Measurements from ENCODE around the gene FAM13A. TPM values are rescaled to one million over a fixed set of nuclear protein-coding genes. Genes with fewer than 3 reads are reported as not detected.
A peak's percentile ranks its signal among the peaks of the same experiment; 100 is the strongest.
"Not testable (repeated sequence)": the region's sequence is repeated elsewhere in the genome, so short reads cannot be mapped to it uniquely, and the experiment has no call there.

The FAM13A gene
- polyA plus RNA-seq, 1 donor = 33.5 TPM

DNA sequence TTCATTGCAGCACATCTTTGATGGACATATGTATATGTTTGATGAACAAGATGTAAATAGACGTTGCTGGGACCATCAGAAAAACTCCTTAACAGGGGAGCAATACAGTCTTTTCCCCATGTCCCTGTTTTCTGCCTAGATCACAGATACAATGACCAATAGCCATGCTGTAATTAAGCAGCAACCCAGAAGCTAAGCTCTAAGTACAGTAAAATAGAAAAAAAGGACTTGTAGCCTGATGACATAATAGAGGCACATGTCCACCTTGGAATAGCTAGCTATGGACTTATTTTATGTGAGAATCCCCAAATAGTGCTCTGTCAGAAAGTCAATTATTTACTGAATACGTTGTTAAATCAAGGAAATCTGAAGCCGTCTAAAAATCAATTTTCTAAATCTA, 14.9 kb downstream of the FAM13A start:
- DNase-seq = no peak

DNA sequence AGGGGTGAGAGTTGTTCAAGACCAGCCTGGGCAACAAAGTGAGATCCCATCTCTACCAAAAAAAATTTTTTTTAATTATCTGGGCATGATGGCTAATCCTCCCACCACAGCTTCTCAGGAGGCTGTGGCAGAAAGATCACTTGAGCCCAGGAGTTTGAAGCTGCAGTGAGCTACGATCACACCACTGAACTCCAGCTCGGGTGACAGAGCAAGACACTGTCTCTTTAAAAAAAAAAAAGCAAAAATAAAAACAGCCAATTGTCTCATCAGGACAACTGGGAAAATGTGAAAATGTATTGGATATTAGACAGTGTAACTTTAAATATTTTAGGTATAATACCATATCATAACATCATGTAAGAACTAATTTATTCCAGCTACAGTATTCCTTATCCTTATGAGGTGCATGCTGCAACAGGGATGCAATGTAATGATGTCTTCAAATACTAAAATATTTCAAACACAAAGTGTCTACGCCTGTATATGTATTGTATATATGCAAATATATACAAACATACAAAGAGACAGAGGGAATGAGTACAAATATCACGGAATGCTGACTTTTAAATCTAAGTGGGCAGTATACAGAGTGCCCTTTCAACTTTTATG, 17.2 kb downstream of the FAM13A start:
- no peak for DNase-seq

DNA sequence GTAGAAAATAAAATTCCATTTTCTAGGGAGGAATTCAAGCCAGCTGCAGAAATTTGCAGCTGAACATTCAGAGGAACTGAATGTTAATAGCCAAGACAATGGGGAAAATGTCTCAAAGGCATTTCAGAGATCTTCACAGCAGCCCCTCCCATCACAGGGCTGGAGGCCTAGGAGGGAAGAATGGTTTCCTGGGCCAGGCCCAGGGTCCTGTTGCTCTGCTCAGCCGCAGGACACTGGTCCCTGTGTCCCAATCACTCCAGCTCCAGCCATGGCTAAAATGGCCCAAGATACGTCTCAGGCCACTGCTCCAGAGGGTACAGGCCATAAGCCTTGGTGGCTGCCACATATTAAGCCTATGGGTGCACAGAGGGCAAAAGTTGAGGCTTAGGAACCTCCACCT, 20.4 kb downstream of the FAM13A start:
- no peak for DNase-seq

DNA sequence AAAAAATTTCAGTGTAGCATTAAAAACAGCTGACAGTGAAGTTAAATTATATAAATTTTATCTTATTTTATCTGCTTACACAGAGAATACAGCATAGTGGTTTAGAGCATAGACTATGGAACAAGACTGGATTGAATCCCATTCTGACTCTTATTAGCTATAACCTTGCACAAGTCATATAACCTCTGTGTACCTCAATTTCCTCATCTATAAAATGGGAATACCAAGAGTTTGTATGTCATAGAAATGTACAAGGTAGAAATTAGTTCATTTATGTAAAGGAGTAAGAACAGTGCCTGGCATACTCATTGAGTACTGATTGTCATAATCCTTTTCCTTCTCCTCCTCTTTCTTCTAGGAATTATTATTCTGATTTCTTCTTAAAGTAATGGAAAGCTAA, 25.7 kb downstream of the FAM13A start:
- DNase-seq = no peak

DNA sequence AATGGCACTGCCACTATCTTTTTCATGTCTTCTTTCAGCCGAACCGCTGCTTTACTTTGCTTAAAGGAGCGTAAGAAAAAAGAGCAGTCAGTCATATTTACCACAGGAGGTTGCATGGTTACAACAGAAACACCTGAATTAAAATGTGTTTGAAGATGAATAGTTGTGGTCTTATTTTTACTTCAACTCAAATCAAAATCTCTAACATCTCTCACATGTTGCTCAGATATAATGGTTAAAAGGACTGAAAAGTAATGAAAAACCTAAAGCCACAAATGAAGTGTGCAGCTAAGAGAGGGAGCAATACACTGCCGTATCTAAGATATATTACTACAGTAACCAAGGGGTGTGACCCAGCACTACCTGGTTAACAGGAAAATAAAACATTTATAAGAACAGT, 27.4 kb downstream of the FAM13A start:
- DNase-seq = no peak

DNA sequence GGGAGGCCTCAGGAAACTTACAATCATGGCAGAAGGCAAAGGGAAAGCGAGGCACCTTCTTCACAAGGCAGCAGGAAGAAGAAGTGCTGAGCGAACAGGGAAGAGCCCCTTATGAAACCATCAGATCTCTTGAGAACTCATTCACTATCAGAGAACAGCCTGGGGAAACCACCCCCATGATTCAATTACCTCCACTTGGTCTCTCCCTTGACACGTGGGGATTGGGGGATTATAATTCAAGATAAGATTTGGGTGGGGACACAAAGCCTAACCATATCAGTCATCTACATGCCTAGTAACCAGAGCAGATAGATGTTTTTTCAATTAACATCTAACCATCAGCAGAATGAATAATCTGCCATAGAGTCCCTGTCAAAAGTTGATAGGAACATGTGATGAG, 30.4 kb downstream of the FAM13A start:
- no peak for DNase-seq

DNA sequence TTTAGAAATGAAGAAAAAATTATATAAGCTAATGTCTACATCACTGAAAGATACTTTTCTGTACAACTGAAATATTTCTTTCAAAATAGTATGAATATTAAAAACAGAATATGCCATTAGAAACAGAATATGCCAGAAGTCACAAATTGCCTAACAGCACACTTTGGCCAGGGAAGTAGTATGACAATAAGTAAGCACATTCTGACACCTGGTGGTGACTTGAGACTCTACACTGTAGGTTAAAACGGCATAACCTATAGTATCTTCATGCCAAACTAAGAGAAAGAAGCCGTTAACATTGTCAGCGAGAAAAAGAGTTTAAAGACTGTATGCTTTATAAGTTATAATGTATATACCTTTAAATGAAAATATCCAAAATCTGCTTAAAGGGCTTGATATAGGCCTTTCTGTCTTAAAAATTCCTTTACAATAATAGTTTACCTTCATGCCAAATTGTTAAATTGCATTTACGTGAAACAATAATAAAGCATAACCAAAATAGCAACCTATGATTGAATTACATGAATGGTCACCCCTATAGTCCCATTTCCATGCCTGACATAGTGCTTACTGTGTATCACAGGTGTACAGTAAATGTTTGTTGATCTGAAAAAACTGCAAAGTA, 32.8 kb downstream of the FAM13A start:
- peak; percentile 78 for DNase-seq

DNA sequence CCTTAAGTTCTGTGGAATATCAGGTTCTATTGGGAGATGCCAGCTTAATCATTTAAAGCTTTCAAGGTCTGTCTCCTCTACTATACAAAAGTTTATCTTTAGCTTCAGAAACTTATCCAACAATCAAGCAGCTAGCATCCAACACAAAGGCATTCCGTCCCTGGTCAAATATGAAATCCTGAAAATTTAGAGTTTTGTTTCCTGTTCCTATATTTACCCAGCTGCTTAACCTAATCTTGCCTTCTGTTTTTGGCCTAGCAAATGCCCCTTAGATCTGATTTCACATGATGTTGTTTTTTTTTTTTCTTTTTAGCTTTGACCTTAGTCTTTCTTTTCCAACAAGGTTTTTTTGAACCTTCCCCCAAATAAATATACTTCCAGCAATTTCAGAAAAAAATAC, 33.8 kb downstream of the FAM13A start:
- DNase-seq = no peak

DNA sequence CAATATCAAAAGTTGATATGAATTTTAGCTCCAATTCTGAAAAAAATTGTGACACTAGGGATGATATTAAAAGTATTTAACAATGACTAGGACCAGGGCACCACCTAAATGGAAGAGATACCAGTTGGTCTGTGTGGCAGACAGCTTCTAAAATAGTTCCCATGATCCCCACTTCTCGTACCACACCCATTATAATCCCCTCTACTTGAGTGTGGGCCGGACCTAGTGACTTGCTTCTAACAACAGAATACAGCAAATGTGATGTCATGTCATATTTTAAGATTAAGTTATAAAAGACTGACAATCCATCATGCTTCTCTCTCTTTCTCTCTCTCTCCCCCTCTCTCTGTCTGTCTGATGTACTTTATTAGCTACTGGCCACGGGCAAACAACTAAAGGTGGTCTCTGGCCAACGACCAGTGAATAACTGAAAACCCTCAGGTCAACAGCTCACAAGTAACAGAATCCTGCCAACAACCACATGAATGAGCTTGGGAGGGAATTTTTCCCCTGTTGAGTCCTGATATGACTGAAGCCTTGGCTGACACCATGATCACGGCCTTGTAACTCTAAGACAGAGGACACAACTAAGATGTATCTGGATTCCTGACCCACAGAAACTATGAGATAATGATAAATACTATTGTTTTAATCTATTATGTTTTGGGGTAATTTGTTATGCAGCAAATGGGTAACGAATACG, 34.4 kb downstream of the FAM13A start:
- no peak for DNase-seq

DNA sequence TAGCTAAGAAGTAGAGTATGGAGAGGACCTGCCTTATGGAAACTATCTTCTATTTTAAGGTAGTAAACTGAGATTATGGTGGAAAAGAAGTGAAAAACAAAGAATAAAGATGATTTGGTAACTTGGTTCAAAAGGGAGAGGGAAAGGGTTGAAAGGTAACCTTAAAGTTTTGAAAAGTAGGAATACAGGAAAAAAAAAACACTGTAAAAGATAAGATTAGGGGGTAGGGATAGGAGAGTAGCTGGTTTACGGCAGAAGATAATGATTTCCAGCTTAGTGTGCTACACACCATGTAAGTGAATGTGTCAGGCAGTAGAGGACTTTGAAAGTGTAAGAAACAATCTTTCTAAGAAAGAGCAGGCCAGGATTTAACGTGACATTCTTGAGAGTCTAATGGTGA, 35.3 kb downstream of the FAM13A start:
- DNase-seq = no peak

DNA sequence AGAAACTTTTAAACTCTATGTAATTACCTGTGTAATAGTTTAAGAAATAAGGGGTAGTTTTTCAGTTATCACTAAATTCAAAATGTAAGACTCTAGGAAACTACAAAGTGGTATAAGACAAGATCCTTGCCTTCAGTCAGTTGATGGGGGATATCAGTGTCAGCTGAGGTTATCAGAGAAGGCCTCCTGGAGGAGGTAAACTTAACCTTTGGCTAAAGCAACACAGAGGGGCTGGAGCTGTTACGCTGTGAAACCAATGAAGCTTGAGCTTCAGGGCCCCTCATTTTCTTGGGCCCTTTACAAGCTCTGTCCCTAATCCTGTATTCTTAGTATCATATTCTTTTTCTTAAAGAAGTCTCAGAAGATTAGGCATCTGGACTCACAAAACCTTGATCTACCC, 35.9 kb downstream of the FAM13A start:
- DNase-seq = no peak

DNA sequence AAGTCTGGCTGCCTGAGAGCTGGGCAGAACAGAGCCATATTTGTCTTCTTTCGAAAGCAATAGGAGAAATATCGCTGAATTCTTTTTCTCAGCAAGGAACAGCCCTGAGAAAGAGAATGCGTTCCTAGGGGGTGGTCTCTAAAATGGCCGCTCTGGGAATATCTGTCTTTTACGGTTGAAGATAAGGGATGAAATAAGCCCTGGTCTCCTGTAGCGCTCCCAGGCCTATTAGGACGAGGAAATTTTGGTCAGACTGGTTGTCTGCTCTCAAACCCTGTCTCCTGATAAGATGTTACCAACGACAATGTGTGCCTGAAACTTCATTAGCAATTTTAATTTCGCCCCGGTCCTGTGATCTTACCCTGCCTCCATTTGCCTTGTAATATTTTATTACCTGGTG, 42.1 kb downstream of the FAM13A start:
- not testable (repeated sequence) for DNase-seq

DNA sequence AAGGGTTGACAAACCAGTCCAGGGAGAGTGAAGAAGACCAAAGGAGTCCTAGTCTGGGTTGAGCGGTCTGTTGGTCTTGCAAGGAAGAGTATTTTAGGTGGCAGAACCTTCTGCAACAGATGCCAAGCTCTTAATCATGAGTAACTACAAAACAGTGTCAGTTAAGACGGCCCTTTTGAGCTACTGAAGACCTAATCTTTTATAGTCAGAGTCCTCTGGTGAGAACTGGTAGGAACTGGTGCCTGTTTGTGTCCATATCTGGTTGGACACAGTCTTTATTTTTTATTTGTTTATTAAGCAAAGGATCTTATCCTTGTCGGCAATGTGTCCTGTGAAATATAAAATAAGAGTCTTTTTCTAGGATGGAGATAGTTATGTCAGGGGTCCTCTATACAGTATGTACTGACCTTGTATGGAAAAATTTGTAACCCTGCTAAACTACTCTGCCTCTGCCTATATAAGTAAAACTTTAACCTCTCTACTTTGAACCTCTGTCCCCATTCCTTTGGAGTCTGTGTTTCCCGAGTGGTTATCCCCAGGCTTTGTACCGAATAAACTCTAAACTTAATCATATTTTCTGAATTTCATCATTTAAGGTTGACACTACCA, 47.1 kb downstream of the FAM13A start:
- no peak for DNase-seq

DNA sequence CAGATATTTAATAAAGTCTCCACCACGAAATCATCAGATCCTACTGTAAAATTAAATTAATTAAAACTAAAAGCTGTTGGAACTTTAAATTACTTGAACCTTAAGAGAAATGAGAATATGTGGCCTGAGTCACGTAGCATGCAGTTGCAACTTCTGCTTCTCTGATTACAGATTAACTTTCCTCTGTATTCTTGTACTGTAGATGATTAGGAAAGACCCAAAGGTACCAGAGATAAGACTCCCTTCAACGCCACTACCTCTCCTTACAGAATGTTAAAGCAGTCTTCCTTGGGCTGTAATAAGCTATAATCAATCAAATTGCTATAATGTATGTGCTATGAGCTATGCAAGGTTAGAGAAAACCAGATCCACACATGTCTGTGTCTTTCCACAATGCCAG, 47.9 kb downstream of the FAM13A start:
- no peak for DNase-seq

DNA sequence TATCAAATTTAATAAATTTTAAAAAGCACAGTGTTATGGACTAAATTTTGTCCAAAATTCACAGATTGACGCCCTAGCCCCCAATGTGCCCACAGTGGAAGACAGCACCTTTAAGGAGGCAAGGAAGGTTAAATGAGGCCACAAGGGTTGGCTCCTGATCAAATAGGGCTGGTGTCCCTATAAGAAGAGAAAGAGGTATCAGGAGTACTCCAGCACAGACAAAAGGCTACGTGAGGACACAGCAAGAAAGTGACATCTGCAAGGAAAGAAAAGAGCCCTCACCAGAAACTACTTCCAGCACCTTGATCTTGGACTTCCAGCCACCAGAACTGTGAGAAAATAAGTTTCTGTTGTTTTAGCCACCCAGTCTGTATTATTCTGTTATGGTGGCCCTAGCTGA, 48.8 kb downstream of the FAM13A start:
- DNase-seq = no peak

DNA sequence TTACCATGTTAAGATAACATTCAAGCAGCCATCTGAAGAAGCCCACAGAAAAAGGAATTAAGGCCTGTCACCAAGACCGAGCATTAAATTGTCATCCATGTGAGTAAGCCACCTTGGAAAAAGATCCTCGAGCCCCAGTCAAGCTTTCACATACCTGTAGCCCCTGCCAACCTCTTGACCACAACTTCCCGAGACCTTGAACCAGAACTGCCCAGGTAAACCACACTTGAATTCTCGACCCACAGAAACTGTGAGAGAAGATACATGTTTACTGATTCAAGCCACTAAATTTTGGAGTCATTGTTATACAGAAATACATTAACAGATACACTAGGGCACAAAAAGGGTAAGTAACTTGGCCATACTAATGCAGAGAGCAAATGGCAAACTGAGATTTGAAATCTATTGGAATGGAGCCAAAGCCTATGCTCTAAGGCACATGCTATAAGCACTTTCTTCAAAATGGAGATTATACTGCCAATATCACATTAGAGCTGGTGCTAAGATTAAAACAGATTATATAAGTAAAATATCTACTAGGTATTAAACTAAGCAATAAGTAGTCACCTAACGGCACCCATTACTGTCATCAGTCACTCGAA, 49.5 kb downstream of the FAM13A start:
- DNase-seq = no peak

DNA sequence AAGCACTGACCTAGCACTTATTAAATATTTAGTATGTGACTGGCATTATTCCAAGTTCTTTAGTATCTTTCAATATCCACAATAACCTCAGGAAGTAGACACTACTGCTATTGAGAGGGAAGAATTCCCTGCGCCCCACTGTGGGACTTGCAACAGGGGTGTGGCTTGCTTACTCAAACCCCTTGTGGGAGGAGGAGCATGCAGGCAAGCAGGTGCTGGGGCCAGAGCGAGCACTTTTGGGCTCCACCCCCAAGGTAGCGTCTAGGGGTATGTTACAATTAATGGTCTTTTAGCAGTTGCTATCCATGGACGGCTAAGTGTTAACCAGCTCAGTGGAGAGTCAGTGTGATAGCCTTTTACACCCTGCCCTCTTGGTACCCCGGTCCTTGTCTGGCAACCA, 50.7 kb downstream of the FAM13A start:
- DNase-seq = no peak

DNA sequence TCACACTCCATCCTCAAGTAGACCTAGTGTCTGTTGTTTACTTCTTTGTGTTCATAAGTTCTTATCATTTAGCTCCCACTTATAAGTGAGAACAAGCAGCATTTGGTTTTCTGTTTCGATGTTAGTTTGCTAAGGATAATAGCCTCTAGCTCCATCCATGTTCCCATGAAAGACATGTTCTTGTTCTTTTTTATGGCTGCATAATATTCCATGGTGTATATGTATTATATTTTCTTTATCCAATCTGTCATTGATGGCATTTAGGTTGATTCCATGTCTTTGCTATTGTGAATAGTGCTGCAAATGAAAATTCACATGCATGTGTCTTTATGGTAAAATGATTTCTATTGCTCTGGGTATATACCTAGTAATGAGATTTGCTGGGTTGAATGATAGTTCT, 51.9 kb downstream of the FAM13A start:
- not testable (repeated sequence) for DNase-seq

DNA sequence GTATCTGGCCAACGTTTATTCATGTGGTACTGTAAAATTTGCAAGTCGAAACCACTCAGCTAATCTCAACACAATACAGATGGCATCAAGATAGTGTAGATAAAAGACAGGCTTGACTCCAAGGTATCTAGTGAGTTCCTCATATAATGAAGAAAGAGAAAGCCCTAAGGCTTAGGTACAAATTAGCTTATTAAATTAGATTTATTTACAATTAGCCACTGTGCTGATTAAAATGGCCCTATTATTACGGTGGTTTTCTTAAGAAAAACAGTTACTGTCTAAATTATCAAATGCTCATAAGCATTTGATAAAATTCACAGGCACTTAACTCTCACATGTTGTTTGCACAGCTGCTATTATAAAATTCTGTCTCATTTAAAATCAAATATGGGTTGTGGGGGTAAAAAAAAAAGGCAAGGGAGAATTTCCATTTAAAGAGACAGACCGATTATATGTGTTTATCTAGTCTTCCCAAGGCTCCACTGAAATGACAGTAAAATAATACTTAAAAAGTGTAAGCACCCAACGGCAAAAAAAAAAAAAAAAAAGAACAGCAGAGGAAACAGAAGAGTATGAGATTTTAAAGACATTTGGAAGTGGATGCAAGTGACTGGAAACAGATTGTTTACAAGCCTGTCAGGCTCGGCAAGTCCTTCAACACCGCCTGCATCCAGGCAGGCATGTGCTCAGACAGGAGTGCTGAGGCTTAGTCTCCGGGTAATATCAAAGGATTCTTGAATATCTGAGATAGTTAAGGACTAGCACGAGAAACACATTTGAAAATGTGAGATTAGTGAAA, 55.1 kb downstream of the FAM13A start:
- DNase-seq = no peak

DNA sequence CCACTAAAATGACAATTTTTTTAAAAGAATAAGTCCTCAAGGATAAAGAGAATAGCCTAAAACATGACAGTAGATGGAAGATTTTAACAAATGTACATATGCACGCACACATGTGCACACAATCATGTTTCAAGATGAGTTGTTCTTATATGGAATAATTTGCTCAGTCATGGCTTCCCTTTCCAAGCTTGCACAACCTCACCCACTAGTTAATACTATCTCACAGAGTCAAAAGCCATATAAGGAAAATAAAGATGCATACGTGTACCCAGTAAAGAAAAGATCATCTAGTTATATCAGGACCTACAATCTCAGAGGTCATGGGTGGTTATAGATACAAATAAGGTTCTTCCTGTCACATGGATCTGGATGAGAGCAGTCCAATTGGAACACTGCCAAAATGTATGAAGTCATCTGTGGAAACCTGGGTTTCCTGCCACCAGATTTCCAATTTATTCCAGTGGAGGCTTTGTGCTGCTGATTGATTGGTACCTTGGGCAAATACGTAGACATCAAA, 56.1 kb downstream of the FAM13A start:
- peak; percentile 26 for DNase-seq

DNA sequence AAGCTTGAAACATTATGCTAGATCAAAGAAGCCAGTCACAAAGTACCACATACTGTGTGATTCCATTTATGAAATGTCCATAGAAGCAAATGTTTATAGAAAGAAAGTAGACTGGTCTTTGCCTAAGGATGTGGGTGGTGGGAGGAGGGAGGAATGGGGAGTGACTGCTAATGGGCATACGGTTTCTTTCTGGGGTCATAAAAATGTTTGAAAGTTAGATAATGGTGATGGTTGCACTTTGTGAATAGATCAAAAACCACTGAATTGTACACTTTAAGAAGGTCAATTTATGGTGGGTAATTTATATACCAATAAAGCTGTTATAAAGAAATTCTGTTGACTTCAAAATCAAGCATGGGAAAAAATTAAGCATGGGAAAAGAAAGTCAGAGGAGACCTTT, 56.6 kb downstream of the FAM13A start:
- no peak for DNase-seq

DNA sequence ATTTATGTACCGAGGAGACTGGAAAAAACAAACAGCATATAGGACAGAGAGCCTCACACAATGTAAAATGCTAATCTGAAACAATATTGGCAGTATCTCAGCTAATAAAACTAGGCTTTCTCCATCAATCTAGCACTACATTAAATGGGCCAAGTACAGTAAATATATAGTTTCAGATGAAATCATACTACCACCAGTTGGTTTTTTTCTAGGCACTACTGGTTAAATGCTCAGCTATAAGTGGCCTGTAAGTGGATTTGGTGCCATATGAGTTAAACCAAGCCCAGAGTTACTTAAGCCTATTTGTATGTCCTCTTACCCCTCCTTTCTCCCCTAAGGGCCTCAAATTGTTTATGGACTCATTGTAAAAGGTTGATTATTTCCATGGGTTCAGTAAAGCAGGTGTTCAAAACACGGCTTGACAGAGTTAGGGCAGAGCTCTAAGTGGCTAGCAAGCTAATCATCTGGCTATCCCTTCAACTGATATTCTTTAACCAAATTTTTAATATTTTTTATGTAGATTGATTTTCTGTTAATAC, 57.5 kb downstream of the FAM13A start:
- no peak for DNase-seq

Measured in hindlimb muscle (tissue), 1 donor.